GM12878 (cell line): ENCODE results near the gene TOP3A. TPM values are rescaled to one million over a fixed set of nuclear protein-coding genes. Genes with fewer than 3 reads are reported as not detected.

ENCODE experiments used
- ATAC-seq: fragments of 200-7000 bp; cut with Tn5 transposase; 3 replicates; pipeline ENCODE4 v1.9.1; 2020; ENCODE audit warnings: mild to moderate bottlenecking, moderate library complexity
- BruUV-seq: library from RNA; stranded (reverse); fragments of 400-500 nt; replicated peaks from 2 replicates; lab custom pipeline; 2021; lab: Mats Ljungman, UMichigan
- CTCF ChIA-PET: fragments of 300-600 bp; sonication (Branson Sonifier 250); formaldehyde crosslinking; extraction: SDS; loops from one replicate; lab custom pipeline; 2021; ENCODE audit warnings: inconsistent platforms; lab: Yijun Ruan, JAX
- POLR2A ChIA-PET: fragments of 350-600 bp; formaldehyde crosslinking; extraction: SDS; loops from one replicate; lab custom pipeline; 2021; ENCODE audit warnings: inconsistent platforms; lab: Charles Lee
- RAD21 ChIA-PET: fragments of 300-600 bp; sonication (Branson Sonifier 250); formaldehyde crosslinking; loops from one replicate; lab custom pipeline; 2023; ENCODE audit warnings: antibody characterized with exemption; ENCODE audit not compliant: unreplicated experiment; lab: Charles Lee
- SMC1A ChIA-PET: fragments of 300-600 bp; sonication (Branson Sonifier 250); formaldehyde crosslinking; loops from one replicate; lab custom pipeline; 2023; ENCODE audit not compliant: unreplicated experiment, uncharacterized antibody; lab: Charles Lee
- DNase-seq: peaks from one replicate; pipeline ENCODE4 v3.0.0-alpha.2; 2011; ENCODE audit warnings: low read depth, low spot score
- FAIRE-seq: peaks from 3 replicates; lab custom pipeline; 2011; peaks lifted over from hg19 to GRCh38; lab: Jason Lieb, UNC
- H2AFZ ChIP-seq: 2 replicates; pipeline ENCODE4 v1.6.0; 2011; ENCODE audit warnings: low read depth, low read length, control low read depth; ENCODE audit not compliant: control insufficient read depth
- H3K27ac ChIP-seq: 2 replicates; pipeline ENCODE4 v1.5.1; 2011; ENCODE audit warnings: control low read depth; ENCODE audit not compliant: control insufficient read depth, insufficient read depth
- H3K27me3 ChIP-seq, 2 experiments: replicated peaks in 1 of 2; 2 replicates each; pipeline versions ENCODE4 v1.6.0 to v1.6.1; 2011; ENCODE audit warnings: low read length in 1 of 2; ENCODE audit not compliant: control insufficient read depth in 2 of 2, insufficient read depth in 2 of 2
- H3K36me3 ChIP-seq, 2 experiments: 2 replicates each; pipeline ENCODE4 v1.5.1; 2011; ENCODE audit warnings: low read length in 1 of 2; ENCODE audit not compliant: control insufficient read depth in 2 of 2, insufficient read depth in 2 of 2
- H3K4me1 ChIP-seq: 2 replicates; pipeline ENCODE4 v1.6.1; 2011; ENCODE audit warnings: mild to moderate bottlenecking, low read length, moderate library complexity, mixed read lengths; ENCODE audit not compliant: control insufficient read depth, insufficient read depth
- H3K4me2 ChIP-seq: 2 replicates; pipeline ENCODE4 v1.6.0; 2011; ENCODE audit warnings: control low read depth; ENCODE audit not compliant: control insufficient read depth, insufficient read depth
- H3K4me3 ChIP-seq: fragments of 200-600 bp; sonication (generic); 2 replicates; pipeline ENCODE4 v1.5.1; 2016
- H3K79me2 ChIP-seq: 2 replicates; pipeline ENCODE4 v1.6.0; 2011; ENCODE audit warnings: low read length; ENCODE audit not compliant: control insufficient read depth, insufficient read depth
- H3K9ac ChIP-seq: 2 replicates; pipeline ENCODE4 v1.8.0; 2011; ENCODE audit warnings: low read length, control low read depth, mixed read lengths; ENCODE audit not compliant: control insufficient read depth, insufficient read depth
- H3K9me3 ChIP-seq: replicated peaks from 3 replicates; pipeline ENCODE4 v1.5.1; 2011; ENCODE audit warnings: mild to moderate bottlenecking, low read length; ENCODE audit not compliant: control insufficient read depth, insufficient read depth
- H4K20me1 ChIP-seq: 2 replicates; pipeline ENCODE4 v1.6.0; 2011; ENCODE audit not compliant: control insufficient read depth, insufficient read depth
- BCL11A ChIP-seq: IDR thresholded peaks from 2 replicates; pipeline ENCODE4 v1.6.1; 2011; ENCODE audit warnings: low read depth, low read length
- CEBPB ChIP-seq, 2 experiments: fragments of 150-350 bp in 1 of 2; IDR thresholded peaks; 2 replicates each; pipeline ENCODE4 v1.6.1; 2012 to 2014; ENCODE audit warnings: low read depth in 2 of 2, low read length in 2 of 2, borderline replicate concordance in 1 of 2, inconsistent platforms in 1 of 2
- HDAC2 ChIP-seq: fragments of 200-600 bp; sonication (generic); IDR thresholded peaks from 2 replicates; pipeline ENCODE4 v1.6.1; 2017
- PAX8 ChIP-seq: fragments of 450-650 bp; IDR thresholded peaks from 2 replicates; pipeline ENCODE4 v1.6.1; 2017; ENCODE audit warnings: mild to moderate bottlenecking, moderate library complexity
- POLR2A ChIP-seq: IDR thresholded peaks from 2 replicates; pipeline ENCODE4 v1.6.1; 2011; ENCODE audit warnings: low read depth, mild to moderate bottlenecking, low read length
- ZBTB4 ChIP-seq: fragments of 450-650 bp; formaldehyde crosslinking; IDR thresholded peaks from 2 replicates; pipeline ENCODE4 v1.4.0; 2022; ENCODE audit warnings: mild to moderate bottlenecking, moderate library complexity
- ZNF384 ChIP-seq: IDR thresholded peaks from 2 replicates; pipeline ENCODE4 v1.6.1; 2012; ENCODE audit warnings: low read depth, mild to moderate bottlenecking, low read length, improper control_type of control experiment, borderline replicate concordance
- WGBS: methylation state at CpG from one replicate; pipeline ENCODE4 v1.1.6; 2016; ENCODE audit warnings: low lambda C conversion rate; ENCODE audit not compliant: insufficient replicate concordance, insufficient coverage; ENCODE audit errors: missing lambda C conversion rate; 5-methylcytosine and 5-hydroxymethylcytosine counted together
- in situ Hi-C: fragments of 300-500 bp; cut with MboI; formaldehyde crosslinking; loops from 9 replicates; pipeline ENCODE4 v1.14.3; 2018; ENCODE audit warnings: mixed read lengths
- intact Hi-C: fragments of 100-400 bp; cut with micrococcal nuclease; formaldehyde crosslinking; loops from one replicate; pipeline ENCODE4 v1.14.2; 2022; ENCODE audit not compliant: unreplicated experiment
- polyA plus RNA-seq, 11 experiments: library from polyadenylated mRNA; depleted of rRNA in 4 of 11; unstranded in 6 of 11; stranded (reverse) in 5 of 11; fragments of >200 nt; fragmentation: Nextera tagmentation in 4 of 11; fragmentation: Illumina TruSeq in 1 of 11; extraction: Ambion mirVana in 4 of 11; extraction: Trizol in 1 of 11; gene quantifications; 1 replicate in 1 of 11; 2 replicates in 10 of 11; pipeline versions ENCODE4 v1.2.1 to v1.2.3, GENCODE V29; 2011 to 2016; ENCODE audit warnings: inconsistent platforms in 2 of 11, missing spikeins in 2 of 11, low read depth in 1 of 11
- total RNA-seq, 4 experiments: library from RNA; depleted of rRNA in 3 of 4; stranded (reverse); fragments of >200 nt in 3 of 4; fragmentation: Illumina TruSeq in 1 of 4; extraction: Trizol in 1 of 4; gene quantifications; 2 replicates each; pipeline versions ENCODE4 v1.2.1 to v1.2.3, GENCODE V29; 2013 to 2021

Gene TOP3A
- total and polyA plus RNA-seq, 10 of the 15 experiments (the other 5 are each of a cell fraction or from before 2014, with no cell fraction given): 4.2 to 51.9 (median 31.8) TPM

DNA sequence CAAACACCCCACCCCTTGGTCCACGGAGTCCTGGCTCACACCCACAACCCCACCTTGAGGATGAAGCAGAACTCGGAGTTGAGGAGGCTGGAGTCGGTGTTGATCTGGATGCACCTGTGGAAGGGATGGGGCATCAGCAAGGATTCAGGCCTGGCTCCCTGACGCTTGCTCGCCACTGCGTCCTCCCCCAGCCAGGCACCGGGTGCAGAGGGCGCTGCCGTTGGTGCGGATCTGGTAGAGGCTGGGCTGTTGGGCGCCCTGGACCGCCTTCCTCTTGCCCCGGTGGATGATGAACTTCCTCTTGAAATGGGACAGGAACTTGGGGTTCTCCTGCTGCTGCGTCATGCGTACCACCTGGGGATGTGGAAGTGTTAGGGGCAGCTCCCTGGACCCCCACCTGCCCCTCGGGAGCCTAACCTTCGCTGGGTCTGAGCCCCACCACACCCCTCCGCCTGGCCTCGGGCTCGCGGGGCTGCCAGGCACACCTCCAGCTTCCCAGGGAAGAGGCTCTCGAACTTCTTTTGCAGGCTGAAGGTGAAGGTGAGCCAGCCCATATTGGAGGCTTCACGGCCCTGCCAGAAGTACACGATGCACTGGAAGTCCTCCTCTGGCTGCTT, 68.6 kb downstream of the TOP3A start:
- H3K9ac ChIP-seq: no peak overlapping the region
- no peaks in the 10 kb centered on the region for H3K79me2 ChIP-seq
- H3K36me3 ChIP-seq: peaks cover 3 to 22% of the 10 kb centered on the region in 2 experiments
- no peak overlapping the region for H3K27ac ChIP-seq
- DNase-seq: no peak
- 0 out of 2 replicates have a peak, but pooled peaks have one; percentile 11 for TF ChIP-seq POLR2A
- TF ChIP-seq CEBPB (IDR thresholded peaks at IDR 0.05; ENCODE audit: borderline replicate concordance in 1 of 2, low read depth in 2 of 2, low read length in 2 of 2): no peak
- TF ChIP-seq, all 136 proteins: peak for 1
- Histone ChIP-seq H3K27me3 (no peaks in the 10 kb centered on the region), H3K4me3 (no peak overlapping the region), H4K20me1 (no peaks in the 10 kb centered on the region), H3K4me1 (no peaks in the 10 kb centered on the region), H3K9me3 (no peaks in the 10 kb centered on the region), H2AFZ (no peak overlapping the region), H3K4me2 (no peak overlapping the region)
- in situ Hi-C loops (no loop called here), intact Hi-C loops (no loop called here)
- ChIA-PET RAD21 (no interaction called here), CTCF (no interaction called here), POLR2A (no interaction called here), SMC1A (no interaction called here)
- BruUV-seq: no TSS peak
- FAIRE-seq: no peak
- 90% methylated on average over 24 of the region's 24 CpGs for WGBS
- ATAC-seq: no peak

- Histone ChIP-seq H3K4me1 (no peaks in the 10 kb centered on the region), H3K4me3 (no peak overlapping the region), H3K27ac (no peak overlapping the region), H3K36me3 (peaks cover 3 to 18% of the 10 kb centered on the region in 2 experiments; a peak in 3 of 4 replicates), H3K9ac (no peak overlapping the region), H3K9me3 (no peaks in the 10 kb centered on the region), H3K27me3 (no peaks in the 10 kb centered on the region), H3K4me2 (no peak overlapping the region), H3K79me2 (no peaks in the 10 kb centered on the region), H2AFZ (no peak overlapping the region), H4K20me1 (no peaks in the 10 kb centered on the region)
- POLR2A ChIA-PET: no interaction called here
- FAIRE-seq (no peak), DNase-seq (no peak), ATAC-seq (no peak)
- no peak for TF ChIP-seq BCL11A
- TF ChIP-seq HDAC2: no peak
- TF ChIP-seq PAX8: no peak
- TF ChIP-seq ZNF384: no peak
- no peak for TF ChIP-seq ZBTB4 (CRISPR knock-in tag)
- 92% methylated on average over 21 of the region's 21 CpGs for WGBS
- in situ Hi-C loops (no loop called here), intact Hi-C loops (no loop called here)
- CTCF ChIA-PET: no interaction called here
- RAD21 ChIA-PET: no interaction called here
- SMC1A ChIA-PET: no interaction called here
- BruUV-seq: TSS peak; percentile 81
Measured at GRCh38 chr17:18245038-18245776, 69.6 kb downstream of the TOP3A start.
